HG03135 (cell line): ENCODE data around the gene DPF3.

ENCODE experiments used
- ATAC-seq: cut with Tn5 transposase; IDR thresholded peaks from one replicate; pipeline ENCODE4 v1.9.1; 2021; ENCODE audit warnings: mild to moderate bottlenecking, moderate library complexity; ENCODE audit not compliant: unreplicated experiment

The DPF3 gene

GRCh38 chr14:72688990-72689671 lies 204.8 kb downstream of the DPF3 start:
- no peak for ATAC-seq

DNA sequence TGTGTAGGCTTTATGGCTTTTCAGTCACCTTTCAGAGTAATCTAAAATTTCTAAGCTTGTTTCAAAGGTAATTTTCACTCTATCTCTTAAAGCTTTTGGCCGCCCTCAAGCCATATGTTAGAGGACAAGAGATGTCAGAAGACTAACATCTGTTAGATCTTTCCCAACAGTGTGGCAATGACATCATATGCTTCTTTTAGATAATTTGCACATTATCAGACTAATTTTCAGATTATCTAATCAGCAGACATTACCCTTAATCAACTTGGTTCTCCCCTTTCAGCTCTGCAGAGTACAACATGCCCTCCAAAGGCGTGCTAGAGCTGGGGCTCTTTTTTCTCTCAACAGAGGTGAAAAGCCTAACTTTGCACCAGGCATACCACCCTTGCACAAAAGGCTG lies 207.1 kb downstream of the DPF3 start:
- ATAC-seq = no peak

- no peak for ATAC-seq
These were observed 207.8 kb downstream of the DPF3 start for GRCh38 chr14:72686101-72686500.

DNA sequence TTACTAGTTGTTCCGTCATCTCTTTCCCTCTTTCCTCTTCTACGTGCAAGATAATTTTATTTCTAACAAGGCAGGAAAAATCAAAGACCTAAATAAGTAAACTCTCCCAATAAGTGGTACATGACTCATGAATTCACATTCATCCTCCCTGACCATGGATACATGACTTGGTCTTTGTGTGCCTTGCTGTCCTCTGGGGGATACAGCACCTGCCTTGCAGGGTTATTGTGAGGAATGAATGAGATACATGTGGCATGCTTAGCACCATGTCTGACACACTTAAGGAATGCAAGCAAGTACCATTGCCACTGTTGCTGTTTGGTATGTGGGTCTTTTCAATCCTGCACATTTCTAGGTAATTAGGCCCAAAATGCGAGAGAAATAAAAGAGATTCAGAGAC lies 208.4 kb downstream of the DPF3 start:
- ATAC-seq = no peak

DNA sequence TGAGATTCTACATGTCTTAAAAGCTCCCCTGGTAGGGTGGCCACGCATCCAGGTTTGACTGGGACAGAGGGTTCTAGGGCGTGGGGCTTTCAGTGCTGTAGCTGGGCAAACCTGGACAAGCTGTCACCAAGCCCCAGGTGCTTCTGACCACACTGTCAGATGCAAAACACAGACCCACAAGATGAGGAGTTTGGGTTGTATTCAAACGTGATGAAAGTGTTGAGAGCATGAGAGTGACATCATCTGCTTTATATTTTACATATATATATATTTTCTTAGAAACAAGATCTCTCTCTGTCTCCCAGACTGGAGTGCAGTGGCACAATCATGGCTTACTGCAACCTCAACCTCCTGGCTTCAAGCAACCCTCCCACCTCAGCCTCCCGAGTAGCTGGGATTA lies 210.1 kb downstream of the DPF3 start:
- no peak for ATAC-seq

GRCh38 chr14:72682188-72682587 lies 211.7 kb downstream of the DPF3 start:
- ATAC-seq = no peak

DNA sequence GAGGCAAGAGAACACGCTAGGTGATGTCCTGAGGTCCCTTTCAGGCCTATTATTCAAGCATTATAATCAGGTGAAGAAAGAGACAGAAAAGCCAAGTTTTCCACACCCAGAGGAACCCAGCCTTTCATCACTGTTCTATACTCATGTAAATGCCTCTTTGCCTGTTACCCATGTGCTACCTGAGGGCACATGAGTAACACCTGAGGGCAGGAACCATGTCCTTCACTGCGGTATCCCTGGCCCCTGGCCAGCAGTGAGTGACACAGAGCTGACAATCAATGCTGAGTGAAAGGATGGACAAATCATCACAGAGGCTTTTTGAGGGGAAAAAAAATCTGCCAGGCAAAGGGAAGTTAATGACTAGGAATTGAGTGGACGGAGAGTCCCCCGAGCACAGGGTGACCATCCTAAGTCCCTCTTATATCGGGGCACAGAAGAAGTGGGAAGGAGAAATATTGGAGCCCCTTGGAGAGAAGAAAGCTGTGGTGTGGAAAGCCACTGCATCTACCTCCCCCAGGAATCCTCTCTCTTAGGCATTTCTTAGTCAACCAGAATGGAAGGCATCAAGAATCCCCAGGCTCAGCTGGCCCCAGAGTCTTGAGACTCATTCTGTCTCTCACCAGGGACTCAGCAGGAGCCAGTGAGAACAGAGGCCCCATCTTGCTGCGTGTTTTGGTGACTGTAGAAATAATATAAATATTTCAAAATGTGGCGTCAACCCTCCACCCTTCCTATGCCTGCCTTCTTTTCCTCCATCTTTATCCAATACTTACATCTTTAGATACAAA lies 212.9 kb downstream of the DPF3 start:
- ATAC-seq = no peak

DNA sequence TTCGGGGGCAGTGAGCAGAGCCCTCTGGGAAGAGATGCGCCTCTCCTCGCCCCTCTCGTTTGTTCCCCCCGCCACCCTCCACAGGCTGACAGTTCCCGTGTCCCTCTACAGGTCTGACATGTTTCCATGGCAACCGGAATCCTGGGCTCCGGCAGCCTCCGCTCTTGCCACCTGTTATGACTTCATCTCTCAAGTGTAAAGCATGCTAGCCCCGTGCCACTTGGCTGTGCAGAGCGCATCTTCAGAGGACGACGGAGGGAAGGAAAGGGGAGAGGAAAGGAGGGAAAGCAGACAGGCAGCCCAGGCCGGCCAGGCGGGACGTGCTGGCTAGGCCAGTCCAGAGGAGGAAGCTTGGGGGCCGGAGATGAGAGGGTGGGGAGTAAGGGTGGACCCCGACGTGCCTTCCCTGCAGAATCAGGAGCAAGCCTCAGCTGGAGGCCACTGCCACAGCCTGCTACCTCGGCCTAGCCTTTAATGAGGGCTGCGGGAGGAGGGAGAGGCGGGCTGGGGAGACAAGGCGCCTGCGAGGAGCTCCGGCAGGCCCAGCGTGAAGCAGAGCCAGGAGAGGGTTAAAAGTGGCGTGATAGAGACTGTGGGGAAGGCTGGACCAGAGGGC lies 214.3 kb downstream of the DPF3 start:
- no peak for ATAC-seq

- ATAC-seq = no peak
These were observed 214.8 kb downstream of the DPF3 start for GRCh38 chr14:72679141-72679535.

- ATAC-seq = no peak
These were observed 215.5 kb downstream of the DPF3 start for GRCh38 chr14:72678356-72678755.

DNA sequence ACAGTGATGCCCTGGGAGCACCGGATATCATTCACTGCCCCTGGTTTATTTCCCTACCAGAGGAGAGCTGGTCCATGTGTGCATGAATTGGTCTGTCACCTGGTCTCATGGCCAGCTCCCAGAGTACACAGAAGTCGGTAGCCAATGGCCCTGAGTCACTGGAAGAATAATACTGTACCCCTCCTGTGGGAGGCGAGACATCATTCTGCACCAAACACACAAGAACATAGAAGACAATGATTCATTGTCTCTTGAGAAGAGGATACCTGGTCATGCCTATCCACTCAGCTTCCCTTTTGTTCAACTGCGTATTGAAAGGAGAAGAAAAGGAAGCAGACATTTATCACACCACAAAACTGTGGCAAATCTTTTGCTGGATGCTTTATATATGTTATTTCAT lies 216.2 kb downstream of the DPF3 start:
- no peak for ATAC-seq

GRCh38 chr14:72675126-72675525 lies 218.8 kb downstream of the DPF3 start:
- no peak for ATAC-seq

- no peak for ATAC-seq
These were observed 220.7 kb downstream of the DPF3 start for GRCh38 chr14:72673179-72673578.

DNA sequence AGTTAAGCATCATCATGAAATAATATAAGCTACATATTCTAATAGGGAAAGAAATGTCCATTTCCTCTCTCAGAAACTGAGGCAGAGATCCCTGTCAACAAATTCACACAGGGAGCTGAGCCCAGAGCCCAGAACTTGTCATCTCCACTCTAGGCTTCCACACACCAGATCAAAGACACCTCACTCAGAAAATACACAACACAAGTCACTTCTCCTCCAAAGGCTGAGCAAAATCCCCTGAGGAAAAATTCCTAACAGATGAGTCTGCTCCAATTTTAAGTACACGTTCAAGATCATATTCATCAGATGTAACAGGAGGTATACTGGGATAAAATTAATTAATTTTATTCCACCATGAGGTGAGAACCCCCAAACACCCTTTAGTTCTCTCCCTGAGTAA lies 227.3 kb downstream of the DPF3 start:
- ATAC-seq = no peak

DNA sequence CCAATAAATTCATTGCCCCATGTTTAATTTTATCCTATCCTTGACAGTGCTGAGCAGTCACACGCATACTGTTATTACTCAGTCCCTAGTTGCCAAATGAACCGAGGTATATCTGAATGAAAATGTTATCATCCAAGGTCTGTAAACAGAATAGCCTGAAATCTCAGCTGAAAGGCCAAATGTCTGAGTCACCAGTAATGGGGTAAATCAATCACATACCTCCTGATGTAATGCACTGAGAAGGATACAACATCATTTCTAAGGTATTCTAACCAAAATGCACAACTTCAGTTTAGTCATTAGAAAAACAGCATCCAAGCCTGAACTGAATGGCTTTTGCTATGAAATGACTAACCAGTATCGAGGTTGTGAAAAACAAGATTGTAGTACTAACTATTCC lies 228.6 kb downstream of the DPF3 start:
- no peak for ATAC-seq

DNA sequence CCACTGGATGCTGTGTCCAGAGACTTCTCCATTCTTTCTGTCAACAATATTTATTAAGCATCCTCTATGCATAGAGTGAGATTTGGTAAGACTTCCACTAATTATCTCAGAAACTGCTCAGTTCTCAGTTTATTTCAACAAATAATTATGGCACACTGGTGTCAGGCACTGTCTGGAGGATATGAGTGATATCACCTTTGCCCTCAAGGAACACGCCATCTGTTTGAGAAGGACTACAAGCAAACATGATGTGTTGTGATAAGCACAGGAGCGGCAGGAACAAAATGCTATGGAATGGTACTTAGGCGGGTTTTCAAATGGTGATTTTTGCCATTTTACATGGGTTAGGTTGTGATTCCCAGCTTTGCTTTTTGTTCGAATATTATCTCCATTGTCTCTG lies 229.2 kb downstream of the DPF3 start:
- no peak for ATAC-seq

GRCh38 chr14:72663956-72664650 lies 229.8 kb downstream of the DPF3 start:
- no peak for ATAC-seq

- ATAC-seq = no peak
These were observed 230.8 kb downstream of the DPF3 start for GRCh38 chr14:72663076-72663487.

- no peak for ATAC-seq
These were observed 231.7 kb downstream of the DPF3 start for GRCh38 chr14:72662214-72662613.

DNA sequence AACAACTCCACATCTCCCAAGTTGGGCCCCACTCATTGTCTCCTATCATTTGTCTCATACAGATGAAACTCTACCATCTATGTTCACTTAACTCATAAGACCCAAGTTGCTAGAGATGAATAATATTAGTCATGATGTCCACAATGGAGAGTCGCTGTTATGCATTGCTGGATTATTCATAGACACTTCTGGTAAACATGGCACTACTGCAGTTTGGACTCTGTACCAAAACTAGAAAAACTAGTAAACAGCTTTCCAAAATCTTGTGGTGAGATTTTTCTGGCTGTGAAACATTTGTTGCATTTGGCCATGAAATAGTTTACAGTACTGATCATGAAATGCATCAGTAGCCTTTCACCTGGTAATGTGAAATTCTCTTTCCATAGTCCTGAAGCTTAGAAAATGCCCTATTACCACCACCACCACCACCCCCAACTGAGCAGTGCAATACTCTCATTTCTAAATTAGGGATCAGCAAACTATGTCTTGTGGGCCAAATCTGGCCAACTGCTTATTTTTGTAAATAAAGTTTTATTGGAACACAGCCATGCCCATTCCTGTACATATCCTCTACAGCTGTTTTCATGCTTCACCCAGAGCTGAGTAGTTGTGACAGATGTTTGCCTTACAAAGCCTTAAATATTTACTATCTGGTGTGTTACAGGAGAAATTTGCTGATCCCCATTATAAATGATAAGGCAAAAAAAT lies 236.5 kb downstream of the DPF3 start:
- ATAC-seq = no peak

- no peak for ATAC-seq
These were observed 240.9 kb downstream of the DPF3 start for GRCh38 chr14:72653026-72653425.
